KMS-11 (cell line): Measurements from ENCODE around the gene SOD3.

Source experiments
- H2AFZ ChIP-seq: fragments of 200-600 bp; sonication (generic); 2 replicates; pipeline ENCODE4 v1.6.1; 2016; ENCODE audit warnings: antibody characterized with exemption, mixed run types, low read depth
- H3K27ac ChIP-seq: fragments of 200-600 bp; sonication (generic); 2 replicates; pipeline ENCODE4 v1.6.1; 2016; ENCODE audit warnings: mild to moderate bottlenecking, mixed run types
- H3K27me3 ChIP-seq: fragments of 200-600 bp; sonication (generic); 2 replicates; pipeline ENCODE4 v1.6.1; 2017; ENCODE audit warnings: mild to moderate bottlenecking, low read depth, mixed run types, moderate library complexity; ENCODE audit not compliant: insufficient read depth
- H3K36me3 ChIP-seq: fragments of 200-600 bp; sonication (generic); 2 replicates; pipeline ENCODE4 v1.6.1; 2017; ENCODE audit warnings: mild to moderate bottlenecking, mixed run types; ENCODE audit not compliant: insufficient read depth
- H3K4me1 ChIP-seq: fragments of 200-600 bp; sonication (generic); 2 replicates; pipeline ENCODE4 v1.6.1; 2016; ENCODE audit warnings: mild to moderate bottlenecking, low read depth, mixed run types; ENCODE audit not compliant: poor library complexity, severe bottlenecking
- H3K4me2 ChIP-seq: fragments of 200-600 bp; sonication (generic); 2 replicates; pipeline ENCODE4 v1.7.0; 2016; ENCODE audit warnings: mild to moderate bottlenecking, mixed run types
- H3K4me3 ChIP-seq: fragments of 200-600 bp; sonication (generic); IDR thresholded peaks from 2 replicates; pipeline ENCODE4 v1.6.1; 2017; ENCODE audit warnings: low read depth, low read length, mixed read lengths; ENCODE audit not compliant: insufficient read depth
- H3K79me2 ChIP-seq: fragments of 200-600 bp; sonication (generic); 2 replicates; pipeline ENCODE4 v1.6.1; 2016; ENCODE audit warnings: low read depth, mixed run types; ENCODE audit not compliant: insufficient read depth
- H3K9ac ChIP-seq: fragments of 200-600 bp; sonication (generic); 2 replicates; pipeline ENCODE4 v1.6.1; 2016; ENCODE audit warnings: mild to moderate bottlenecking, mixed run types
- H4K20me1 ChIP-seq: fragments of 200-600 bp; sonication (generic); 2 replicates; pipeline ENCODE4 v1.6.1; 2016; ENCODE audit warnings: mild to moderate bottlenecking, mixed run types; ENCODE audit not compliant: insufficient read depth
- TF ChIP-seq, protein P1 (sequence below): fragments of 200-600 bp; sonication (generic); conservative IDR thresholded peaks from 2 replicates; pipeline ENCODE4 v1.6.1; 2017; ENCODE audit warnings: low read depth, mild to moderate bottlenecking, antibody characterized with exemption, low read length, moderate library complexity, mixed read lengths

The SOD3 gene

DNA sequence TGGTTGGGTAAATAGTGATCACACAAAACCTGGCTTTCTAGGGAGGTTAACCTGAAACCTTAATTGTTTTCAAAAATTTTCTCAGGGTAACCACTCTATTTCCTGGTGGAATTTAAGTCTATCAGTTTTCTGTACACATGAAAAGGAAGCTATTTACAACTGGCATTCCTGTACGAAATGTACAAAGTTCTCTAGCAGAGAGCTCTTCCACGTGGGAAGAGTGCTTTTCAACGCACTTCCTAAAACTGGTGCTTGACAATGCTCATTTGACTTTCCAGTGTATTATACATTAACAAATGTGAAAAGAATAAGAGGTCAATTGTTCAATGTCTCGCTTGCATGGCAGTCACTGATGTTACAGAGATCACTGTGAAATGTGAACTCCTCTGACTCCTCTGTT is 2.8 kb upstream of the SOD3 start:
- no peak overlapping the region for H3K4me2 ChIP-seq
- no peaks in the 10 kb centered on the region for H3K4me1 ChIP-seq
- H2AFZ ChIP-seq: no peak overlapping the region

DNA sequence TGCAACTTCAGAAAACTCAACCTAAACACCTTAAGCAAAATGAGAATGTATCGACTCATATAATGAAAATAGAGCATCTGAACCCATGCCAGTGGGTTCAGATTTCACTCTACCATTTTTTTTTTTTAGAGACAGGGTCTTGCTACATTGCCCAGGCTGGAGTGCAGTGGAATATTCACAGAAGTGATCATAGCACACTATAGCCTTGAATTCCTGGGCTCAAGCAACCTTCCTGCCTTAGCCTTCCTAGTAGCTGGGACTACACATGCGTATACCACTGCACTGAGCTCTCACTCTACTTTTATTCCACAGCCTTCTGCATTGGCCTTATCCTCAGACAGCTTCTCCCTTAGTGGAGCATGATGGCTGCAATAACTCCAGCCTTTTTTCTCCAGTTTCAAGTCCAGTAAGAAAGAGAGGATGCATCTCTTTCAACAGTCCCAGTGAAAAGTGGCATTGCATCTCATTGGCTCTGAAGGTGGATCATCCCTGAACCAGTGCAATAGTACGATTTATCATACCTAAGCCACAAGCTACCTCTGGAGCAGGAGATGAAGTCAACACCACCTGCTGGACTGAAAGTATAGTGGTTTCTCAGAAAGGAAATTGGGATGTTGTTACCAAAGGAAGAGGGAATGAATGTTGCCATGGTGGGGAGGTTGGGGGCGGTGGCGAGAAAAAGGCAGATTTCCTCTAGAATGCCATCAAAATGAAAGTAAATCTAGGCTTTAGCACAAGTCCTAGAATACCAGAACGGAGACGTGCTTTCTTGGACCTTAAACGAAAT is 2.0 kb upstream of the SOD3 start:
- Histone ChIP-seq H3K79me2 (no peaks in the 10 kb centered on the region), H3K4me1 (no peaks in the 10 kb centered on the region), H3K9ac (no peak overlapping the region), H3K27me3 (no peaks in the 10 kb centered on the region), H3K4me3 (no peak overlapping the region), H2AFZ (no peak overlapping the region), H4K20me1 (no peaks in the 10 kb centered on the region), H3K4me2 (no peak overlapping the region), H3K27ac (no peak overlapping the region), H3K36me3 (no peaks in the 10 kb centered on the region)
- TF ChIP-seq, protein P1, sequence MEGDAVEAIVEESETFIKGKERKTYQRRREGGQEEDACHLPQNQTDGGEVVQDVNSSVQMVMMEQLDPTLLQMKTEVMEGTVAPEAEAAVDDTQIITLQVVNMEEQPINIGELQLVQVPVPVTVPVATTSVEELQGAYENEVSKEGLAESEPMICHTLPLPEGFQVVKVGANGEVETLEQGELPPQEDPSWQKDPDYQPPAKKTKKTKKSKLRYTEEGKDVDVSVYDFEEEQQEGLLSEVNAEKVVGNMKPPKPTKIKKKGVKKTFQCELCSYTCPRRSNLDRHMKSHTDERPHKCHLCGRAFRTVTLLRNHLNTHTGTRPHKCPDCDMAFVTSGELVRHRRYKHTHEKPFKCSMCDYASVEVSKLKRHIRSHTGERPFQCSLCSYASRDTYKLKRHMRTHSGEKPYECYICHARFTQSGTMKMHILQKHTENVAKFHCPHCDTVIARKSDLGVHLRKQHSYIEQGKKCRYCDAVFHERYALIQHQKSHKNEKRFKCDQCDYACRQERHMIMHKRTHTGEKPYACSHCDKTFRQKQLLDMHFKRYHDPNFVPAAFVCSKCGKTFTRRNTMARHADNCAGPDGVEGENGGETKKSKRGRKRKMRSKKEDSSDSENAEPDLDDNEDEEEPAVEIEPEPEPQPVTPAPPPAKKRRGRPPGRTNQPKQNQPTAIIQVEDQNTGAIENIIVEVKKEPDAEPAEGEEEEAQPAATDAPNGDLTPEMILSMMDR: no peak

More for the DNA sequence above, 2.8 kb upstream of the SOD3 start:
- no peaks in the 10 kb centered on the region for H3K79me2 ChIP-seq
- H3K9ac ChIP-seq: no peak overlapping the region
- no peak overlapping the region for H3K4me3 ChIP-seq
- TF ChIP-seq, protein P1: no peak
- H3K27me3 ChIP-seq: no peaks in the 10 kb centered on the region
- H3K27ac ChIP-seq: no peak overlapping the region
- no peaks in the 10 kb centered on the region for H4K20me1 ChIP-seq
- no peaks in the 10 kb centered on the region for H3K36me3 ChIP-seq

DNA sequence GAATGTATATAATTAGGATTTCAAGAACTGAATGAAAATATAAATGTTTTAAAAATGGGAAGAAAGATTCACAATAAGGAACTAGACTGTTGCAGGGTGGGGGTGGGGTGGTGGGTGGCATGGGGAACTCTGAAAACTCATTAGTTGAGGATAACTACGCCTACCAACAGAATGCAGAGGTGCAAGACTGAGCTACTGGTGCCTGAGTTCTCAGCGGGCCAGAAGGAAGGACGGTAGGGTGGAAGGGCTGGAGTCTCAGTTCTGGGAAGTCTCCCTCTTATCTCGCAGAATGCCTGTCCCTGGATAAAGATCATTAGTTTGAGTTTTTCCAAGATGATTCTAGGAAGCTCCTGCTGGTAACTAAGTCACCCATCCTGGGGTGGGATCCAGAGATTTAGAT is 1.3 kb upstream of the SOD3 start:
- no peak overlapping the region for H2AFZ ChIP-seq
- H3K27me3 ChIP-seq: no peaks in the 10 kb centered on the region
- H3K36me3 ChIP-seq: no peaks in the 10 kb centered on the region
- no peaks in the 10 kb centered on the region for H3K4me1 ChIP-seq
- H3K4me3 ChIP-seq: no peak overlapping the region
- no peak overlapping the region for H3K27ac ChIP-seq
- H4K20me1 ChIP-seq: no peaks in the 10 kb centered on the region
- TF ChIP-seq, protein P1: no peak
- H3K9ac ChIP-seq: no peak overlapping the region
- H3K79me2 ChIP-seq: no peaks in the 10 kb centered on the region
- no peak overlapping the region for H3K4me2 ChIP-seq

DNA sequence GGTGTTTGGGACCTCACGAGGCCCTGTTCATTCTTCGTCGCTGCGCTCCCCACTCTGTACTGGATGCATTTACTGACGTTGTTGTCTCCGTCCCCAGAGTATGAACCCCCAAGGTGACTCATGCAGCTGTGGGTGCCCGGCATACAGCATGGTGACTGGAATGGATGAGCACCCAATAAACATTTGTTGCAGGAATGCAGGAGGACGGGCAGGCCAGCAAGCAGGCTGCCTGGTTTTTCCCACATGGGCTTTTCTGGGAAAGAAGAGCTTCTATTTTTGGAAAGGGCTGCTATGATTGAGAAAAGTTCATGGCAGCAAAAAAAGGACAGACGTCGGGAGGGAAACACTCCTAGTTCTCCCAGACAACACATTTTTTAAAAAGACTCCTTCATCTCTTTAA is 893 bp upstream of the SOD3 start:
- TF ChIP-seq, protein P1: no peak
- Histone ChIP-seq H3K4me3 (no peak overlapping the region), H3K36me3 (no peaks in the 10 kb centered on the region), H3K9ac (no peak overlapping the region), H3K4me1 (no peaks in the 10 kb centered on the region), H3K27me3 (no peaks in the 10 kb centered on the region), H4K20me1 (no peaks in the 10 kb centered on the region), H3K27ac (no peak overlapping the region), H3K79me2 (no peaks in the 10 kb centered on the region), H3K4me2 (no peak overlapping the region), H2AFZ (no peak overlapping the region)
